GM18909 (cell line): ENCODE measurements around the gene CGB8.
"Not testable (repeated sequence)": the region's sequence is repeated elsewhere in the genome, so short reads cannot be mapped to it uniquely, and the experiment has no call there.

Experiments used
- ATAC-seq: cut with Tn5 transposase; IDR thresholded peaks from one replicate; pipeline ENCODE4 v1.9.1; 2021; ENCODE audit warnings: mild to moderate bottlenecking; ENCODE audit not compliant: unreplicated experiment, poor library complexity

The CGB8 gene

DNA sequence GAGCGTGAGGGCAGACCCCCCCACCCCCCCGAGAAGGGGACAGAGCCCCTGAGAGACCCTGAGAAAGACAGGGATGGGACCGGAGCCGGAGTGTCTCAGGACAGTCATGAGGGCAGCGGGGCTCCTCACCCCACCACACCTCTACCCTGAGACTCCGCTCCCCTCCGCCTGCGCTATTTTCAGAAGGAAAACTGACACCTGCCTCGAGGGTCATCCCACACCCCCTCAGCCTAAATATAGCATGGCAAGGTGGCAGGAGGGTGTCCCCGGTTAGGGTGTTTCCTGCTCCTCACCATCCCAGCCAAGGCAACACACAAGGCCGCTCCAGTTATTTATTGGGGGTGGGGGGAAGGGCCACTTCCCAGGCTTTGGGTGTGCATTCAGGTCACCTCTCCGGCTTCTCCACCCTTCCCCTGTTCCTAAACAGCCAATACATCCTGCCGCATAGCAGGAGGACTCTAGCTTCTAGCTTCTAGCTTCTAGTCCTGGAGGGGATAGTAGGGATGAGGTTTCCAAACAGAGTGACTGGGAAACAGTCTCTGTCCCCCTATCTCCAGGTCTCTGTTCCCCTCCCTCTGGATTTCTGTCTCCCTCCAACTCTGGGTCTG, 17.1 kb upstream of the CGB8 start:
- no peak for ATAC-seq

- no peak for ATAC-seq
These were observed 16.1 kb upstream of the CGB8 start, which contains the start of gene NTF4 for GRCh38 chr19:49064768-49065611. Gene NTF4 (minus strand): TSS chr19:49064818. CDS start chr19:49061997, 2,821 bp downstream.

DNA sequence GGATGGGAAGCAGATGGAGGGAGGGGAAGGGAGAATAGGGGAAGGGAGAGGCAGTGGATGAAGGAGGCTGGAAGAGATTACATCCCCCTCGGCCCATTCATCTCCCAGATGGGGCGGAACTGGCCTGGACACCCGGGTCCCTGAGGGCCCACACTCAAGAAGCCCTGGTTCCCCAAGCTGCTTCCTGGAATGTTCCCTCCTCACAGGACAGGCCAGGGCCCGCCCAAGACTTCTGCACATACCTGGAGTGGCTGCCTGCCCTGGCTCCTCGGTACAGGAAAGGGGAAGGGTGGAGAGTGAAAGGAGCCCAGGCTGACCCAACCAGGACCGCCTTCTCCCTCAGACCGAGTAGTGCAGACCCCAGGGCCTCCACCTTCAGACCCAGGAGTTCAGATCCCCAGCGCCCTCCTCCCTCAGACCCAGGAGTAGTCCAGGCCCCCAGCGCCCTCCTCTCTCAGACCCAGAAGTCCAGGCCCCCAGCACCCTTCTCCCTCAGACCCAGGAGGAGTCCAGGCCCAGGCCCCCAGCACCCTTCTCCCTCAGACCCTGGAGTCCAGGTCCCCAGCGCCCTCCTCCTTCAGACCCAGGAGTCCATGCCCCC, 15.2 kb upstream of the CGB8 start:
- ATAC-seq = no peak

DNA sequence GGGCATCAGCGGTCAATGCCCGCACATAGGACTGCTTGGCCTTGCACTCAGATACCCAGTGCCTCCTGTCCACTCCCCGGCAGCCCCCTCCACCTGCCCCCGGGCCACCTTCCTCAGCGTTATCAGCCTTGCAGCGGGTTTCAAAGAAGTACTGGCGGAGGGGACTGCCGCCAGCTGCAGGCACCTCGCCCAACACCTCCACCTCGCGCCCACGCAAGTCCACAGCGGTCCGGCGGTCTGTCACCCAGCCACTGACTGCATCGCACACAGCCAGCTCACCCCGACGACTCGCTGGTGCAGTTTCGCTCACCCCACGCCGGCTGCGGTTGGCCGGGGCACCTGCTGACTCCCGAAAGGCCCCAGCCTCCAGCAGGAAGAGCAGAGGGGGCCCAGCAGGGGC, 12.5 kb upstream of the CGB8 start:
- no peak for ATAC-seq

- ATAC-seq = no peak
These were observed 12.1 kb upstream of the CGB8 start for GRCh38 chr19:49061000-49061399.

DNA sequence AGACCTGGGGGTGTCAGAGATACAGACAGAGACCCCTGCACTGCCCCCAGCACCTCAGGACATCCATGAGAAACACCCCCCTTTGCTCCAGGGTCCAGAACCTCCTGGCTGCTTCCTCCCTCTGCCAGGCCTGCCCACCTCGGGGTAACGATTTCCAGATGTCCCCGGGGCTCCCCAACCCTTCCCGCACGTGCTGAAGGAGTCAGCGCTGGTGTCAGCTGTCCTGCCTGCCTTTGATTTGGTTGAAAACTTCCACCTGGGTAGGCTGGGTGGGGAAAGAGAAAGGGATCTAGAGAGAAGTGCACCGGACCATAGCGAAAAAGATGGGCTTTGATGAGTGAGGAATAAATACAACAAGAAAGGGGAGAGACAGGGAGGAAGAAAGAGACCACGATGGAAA, 10.1 kb upstream of the CGB8 start:
- ATAC-seq = no peak

- ATAC-seq = no peak
These were observed 9.7 kb upstream of the CGB8 start for GRCh38 chr19:49058562-49058961.

DNA sequence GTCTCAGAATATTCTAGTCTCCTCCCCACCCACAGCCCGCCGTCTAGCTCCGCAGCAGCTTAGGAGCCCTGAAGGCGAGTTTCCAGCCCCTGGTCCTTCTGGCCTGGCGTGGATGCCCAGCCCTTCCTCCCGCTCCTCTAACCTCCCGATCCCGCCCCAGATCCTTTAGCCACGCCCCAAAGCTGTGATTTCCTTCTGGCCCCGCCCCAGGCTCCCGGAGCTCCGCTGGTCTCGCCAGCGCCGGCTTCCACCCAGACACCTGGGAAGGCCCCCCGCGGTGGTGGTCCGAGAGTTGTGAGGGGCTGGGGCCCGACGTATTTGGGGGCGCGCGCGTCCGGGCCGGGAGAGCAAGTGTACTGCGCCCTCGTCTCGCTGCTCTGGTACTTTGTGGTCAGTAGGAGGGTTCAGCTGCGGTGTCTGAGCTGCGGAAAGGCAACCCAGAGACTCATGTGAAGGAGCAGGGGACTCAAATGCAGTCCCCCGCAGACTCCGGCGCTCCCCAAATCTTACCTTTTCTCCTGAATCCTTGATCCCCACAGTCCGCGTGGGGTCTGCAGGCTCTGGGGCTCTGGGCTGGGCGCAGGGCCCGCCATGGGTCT, 8.8 kb upstream of the CGB8 start, which contains the start of gene CGB7:
CGB7 (minus strand) TSS at position 114 of the 599 bp plus-strand sequence. CDS start 2,374 bp downstream, outside the sequence.
- no peak for ATAC-seq

DNA sequence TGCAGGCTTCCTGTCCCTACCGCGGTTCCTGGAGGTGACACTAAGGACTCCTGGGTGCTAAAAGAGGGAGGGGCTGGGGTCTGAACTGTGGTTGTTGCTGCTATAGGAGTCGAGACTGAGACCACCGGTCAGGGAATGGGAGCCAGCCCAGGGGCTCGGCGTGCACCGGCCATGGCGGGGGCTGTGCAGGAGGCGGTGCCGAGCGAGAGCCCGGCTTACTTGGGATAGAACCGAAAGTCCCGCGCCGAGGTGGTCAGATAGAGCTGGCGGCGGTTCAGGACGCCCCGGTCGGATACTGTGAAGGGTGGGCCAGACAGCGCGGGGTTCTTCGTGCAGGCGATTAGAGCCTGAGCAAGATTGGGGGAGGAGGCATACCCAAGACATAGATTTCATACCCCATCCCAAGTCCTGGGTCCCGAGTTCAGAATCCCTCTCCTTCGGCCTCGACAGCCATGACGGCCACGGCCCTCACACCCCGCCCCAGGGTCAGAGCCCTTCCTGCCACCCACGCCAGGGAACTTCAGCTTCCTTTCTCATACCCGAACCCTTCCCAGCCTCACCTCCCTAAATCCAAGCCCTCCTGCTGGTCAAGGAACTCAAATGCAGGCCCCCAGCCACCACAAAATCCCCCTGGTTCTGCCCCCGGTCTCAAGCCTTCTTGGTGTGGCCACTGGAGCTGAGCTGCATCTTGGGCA, 8.1 kb upstream of the CGB8 start:
- not testable (repeated sequence) for ATAC-seq

DNA sequence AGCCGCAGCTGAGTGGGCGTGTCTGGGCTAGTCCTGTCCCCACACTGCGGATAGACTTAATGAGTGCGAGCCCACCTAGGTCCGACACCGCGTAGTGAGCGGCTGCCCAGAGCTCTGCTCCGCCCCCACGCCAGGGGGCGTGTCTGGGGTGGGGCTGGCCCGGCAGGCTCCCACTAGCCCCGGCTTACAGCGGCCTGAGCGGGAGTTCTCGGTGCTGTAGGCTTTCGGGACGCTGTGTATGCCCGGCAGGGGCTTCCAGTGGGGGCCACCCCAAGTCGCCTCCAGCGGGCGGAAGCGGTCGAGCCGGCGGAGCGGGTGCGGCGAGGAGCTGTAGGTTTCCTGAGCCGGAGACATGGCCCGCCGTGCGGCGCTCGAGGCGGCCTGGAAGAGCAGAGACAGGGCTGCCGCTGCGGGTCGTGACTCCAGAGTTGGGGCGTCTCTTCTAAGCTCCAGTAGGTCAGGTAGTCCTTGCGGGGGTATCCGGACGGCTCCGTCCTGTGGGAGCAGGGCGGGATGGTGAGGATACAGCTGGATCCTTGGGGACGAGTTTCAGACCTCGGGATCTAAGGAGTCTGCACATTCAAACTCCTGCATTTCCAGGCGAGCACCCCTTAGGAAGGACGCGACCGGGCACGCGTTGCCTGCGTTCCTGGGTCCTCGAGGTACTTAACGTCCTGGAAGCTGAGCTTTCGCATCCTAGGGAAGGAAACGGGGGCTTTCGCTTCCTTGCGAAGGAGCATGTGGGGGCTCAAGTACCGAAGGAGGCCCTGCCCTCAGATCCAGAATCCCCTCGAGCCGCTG, 7.4 kb upstream of the CGB8 start:
- ATAC-seq = no peak

DNA sequence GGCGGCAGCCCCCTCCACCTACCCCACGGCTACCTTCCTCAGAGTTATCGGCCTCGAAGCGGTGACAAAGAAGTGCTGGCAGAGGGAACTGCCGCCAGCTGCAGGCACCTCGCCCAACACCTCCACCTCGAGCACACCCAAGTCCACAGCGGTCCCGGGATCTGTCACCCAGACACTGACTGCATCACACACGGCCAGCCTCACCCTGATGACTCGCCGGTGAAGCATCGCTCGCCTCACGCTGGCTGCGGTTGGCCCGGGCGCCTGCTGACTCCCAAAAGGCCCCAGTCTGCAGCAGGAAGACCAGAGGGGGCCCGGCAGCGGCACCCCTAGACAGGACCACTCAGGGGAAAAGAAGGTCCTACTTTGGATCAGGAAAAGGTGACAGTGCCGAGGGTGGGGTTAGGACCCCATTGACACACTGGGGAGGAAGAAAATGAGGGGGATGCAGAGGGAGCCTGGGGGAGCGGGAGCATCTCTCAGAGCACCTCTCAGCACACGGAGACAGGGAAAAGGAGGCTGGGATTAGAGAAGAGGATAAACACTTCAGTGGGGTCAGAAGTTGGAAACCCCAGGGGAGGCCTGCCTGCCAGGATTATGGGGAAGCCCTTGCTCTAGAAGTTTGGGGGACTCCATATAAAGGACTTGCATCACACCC, 1.6 kb upstream of the CGB8 start:
- not testable (repeated sequence) for ATAC-seq

DNA sequence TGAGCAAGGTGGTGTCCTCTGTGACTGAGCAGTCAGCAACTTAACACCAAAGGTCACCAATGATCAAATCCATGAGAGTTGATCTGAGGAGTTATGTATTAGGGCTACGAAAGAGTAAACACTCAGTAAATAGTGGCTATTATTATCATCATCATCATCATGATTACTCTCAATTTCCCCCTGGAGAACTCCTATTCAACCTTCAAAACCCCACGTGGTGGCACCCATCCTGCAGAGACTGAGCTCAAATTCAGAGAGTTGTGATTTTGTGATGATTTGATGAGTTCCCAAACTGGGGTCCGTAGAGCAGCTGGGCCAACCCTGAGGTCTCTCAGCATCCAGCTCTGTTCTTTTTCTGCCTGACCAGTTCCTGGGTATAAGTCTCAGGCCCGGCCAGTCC, 923 bp upstream of the CGB8 start:
- ATAC-seq = not testable (repeated sequence)

DNA sequence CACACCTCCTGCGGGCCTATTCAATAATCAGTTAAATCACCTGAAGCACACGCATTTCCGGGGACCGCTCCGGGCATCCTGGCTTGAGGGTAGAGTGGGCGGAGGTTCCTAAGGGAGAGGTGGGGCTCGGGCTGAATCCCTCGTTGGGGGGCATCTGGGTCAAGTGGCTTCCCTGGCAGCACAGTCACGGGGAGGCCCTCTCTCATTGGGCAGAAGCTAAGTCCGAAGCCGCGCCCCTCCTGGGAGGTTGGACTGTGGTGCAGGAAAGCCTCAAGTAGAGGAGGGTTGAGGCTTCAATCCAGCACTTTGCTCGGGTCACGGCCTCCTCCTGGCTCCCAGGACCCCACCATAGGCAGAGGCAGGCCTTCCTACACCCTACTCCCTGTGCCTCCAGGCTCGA, 5.4 kb downstream of the CGB8 start, which contains the start of gene CGB5:
CGB5 (plus strand) TSS at position 301 of the 400 bp plus-strand sequence. CDS start 362 bp downstream, outside the sequence.
- ATAC-seq = not testable (repeated sequence)

- not testable (repeated sequence) for ATAC-seq
These were observed 6.2 kb downstream of the CGB8 start for GRCh38 chr19:49042666-49043065.

GRCh38 chr19:49042177-49042576, 6.7 kb downstream of the CGB8 start:
- no peak for ATAC-seq

- not testable (repeated sequence) for ATAC-seq
These were observed 9.2 kb downstream of the CGB8 start for GRCh38 chr19:49039736-49040135.

- not testable (repeated sequence) for ATAC-seq
These were observed 10.2 kb downstream of the CGB8 start for GRCh38 chr19:49038557-49039276.

GRCh38 chr19:49038111-49038510, 10.8 kb downstream of the CGB8 start:
- ATAC-seq = not testable (repeated sequence)
